Measurements from ENCODE around the gene EXT2.

GRCh38 chr11:44190883-44191230 is 95.4 kb downstream of the EXT2 start:
- TF ChIP-seq REST (IDR thresholded peaks at IDR 0.05; ENCODE audit: insufficient read depth in 1 of 2, low read depth in 2 of 2, low read length in 2 of 2) (no peak), TAF1 (IDR thresholded peaks at IDR 0.05; ENCODE audit: borderline replicate concordance, insufficient read depth, low read length) (no peak), POLR2AphosphoS5 (IDR thresholded peaks at IDR 0.05; ENCODE audit: low read depth, low read length) (no peak), FOXP2 (optimal IDR thresholded peaks at IDR 0.05; ENCODE audit: borderline replicate concordance, extremely low read depth, extremely low read length, insufficient read depth) (no peak), SIN3A (IDR thresholded peaks at IDR 0.05; ENCODE audit: borderline replicate concordance, insufficient read depth, low read length) (no peak)
